Osteocyte (in vitro differentiated cells): ENCODE data around the gene OR2AE1. TPM values are rescaled to one million over a fixed set of nuclear protein-coding genes. Genes with fewer than 3 reads are reported as not detected.

ENCODE experiments used
- DNase-seq: peaks from one replicate; pipeline ENCODE4 v3.0.0; 2021; ENCODE audit warnings: mixed read lengths; ENCODE audit not compliant: unreplicated experiment; ENCODE audit errors: extremely low spot score
- H3K27ac Mint-ChIP-seq: one replicate; pipeline ENCODE4 v1.8.0; 2021; ENCODE audit warnings: mild to moderate bottlenecking, mixed read lengths; ENCODE audit not compliant: unreplicated experiment
- H3K27me3 Mint-ChIP-seq: one replicate; pipeline ENCODE4 v1.8.0; 2021; ENCODE audit warnings: mixed read lengths; ENCODE audit not compliant: unreplicated experiment
- H3K36me3 Mint-ChIP-seq: one replicate; pipeline ENCODE4 v1.8.0; 2021; ENCODE audit warnings: mixed read lengths; ENCODE audit not compliant: unreplicated experiment
- H3K4me1 Mint-ChIP-seq: one replicate; pipeline ENCODE4 v1.8.0; 2021; ENCODE audit warnings: mixed read lengths; ENCODE audit not compliant: unreplicated experiment
- H3K4me3 Mint-ChIP-seq: one replicate; pipeline ENCODE4 v1.8.0; 2021; ENCODE audit warnings: mild to moderate bottlenecking, moderate library complexity, mixed read lengths; ENCODE audit not compliant: unreplicated experiment
- H3K9me3 Mint-ChIP-seq: one replicate; pipeline ENCODE4 v1.8.0; 2021; ENCODE audit warnings: mixed read lengths; ENCODE audit not compliant: unreplicated experiment
- CTCF ChIP-seq: fragments of 200-600 bp; sonication (generic); IDR thresholded peaks from 2 replicates; pipeline ENCODE4 v1.5.0; 2021; ENCODE audit warnings: antibody characterized with exemption, mild to moderate bottlenecking, moderate library complexity
- total RNA-seq: library from RNA; stranded (reverse); gene quantifications from 2 replicates; pipeline ENCODE4 v1.2.1, GENCODE V29; 2021

OR2AE1 gene
- total RNA-seq, 1 donor from 2014 or later: not detected

GRCh38 chr7:99827040-99827778 lies 49.6 kb downstream of the OR2AE1 start:
- Mint-ChIP-seq H3K36me3 (no peaks in the 10 kb centered on the region), H3K27ac (no peak overlapping the region), H3K9me3 (no peaks in the 10 kb centered on the region), H3K4me3 (no peak overlapping the region), H3K27me3 (peaks cover 13% of the 10 kb centered on the region), H3K4me1 (no peaks in the 10 kb centered on the region)
- DNase-seq: no peak
- TF ChIP-seq CTCF: no peak

Other genes starting within 250 kb of the OR2AE1 start
- gene CYP3A5, start 197.0 kb downstream of the OR2AE1 start, total RNA-seq: not detected in 2 replicates
- not detected in 2 replicates for gene CYP3A7, start 141.8 kb downstream of the OR2AE1 start, total RNA-seq
- not detected in 2 replicates for gene CYP3A4, start 92.8 kb downstream of the OR2AE1 start, total RNA-seq
- gene CYP3A43, start 49.0 kb downstream of the OR2AE1 start, total RNA-seq: not detected in 2 replicates
- gene TRIM4, start 42.5 kb upstream of the OR2AE1 start, total RNA-seq: 13.1 and 14.3 TPM in 2 replicates
- gene GJC3, start 52.6 kb upstream of the OR2AE1 start, total RNA-seq: not detected in 2 replicates
- not detected in 2 replicates for gene AZGP1, start 99.0 kb upstream of the OR2AE1 start, total RNA-seq
- 84.1 and 90.4 TPM in 2 replicates for gene ZKSCAN1, start 138.6 kb upstream of the OR2AE1 start, total RNA-seq
- gene ZSCAN21, start 172.7 kb upstream of the OR2AE1 start, total RNA-seq: 13.9 and 14.6 TPM in 2 replicates
- gene ZNF3, start 204.7 kb upstream of the OR2AE1 start, total RNA-seq: 35.4 and 39.2 TPM in 2 replicates
- gene COPS6, start 211.9 kb upstream of the OR2AE1 start, total RNA-seq: 93.7 and 101 TPM in 2 replicates
- gene MCM7, start 224.4 kb upstream of the OR2AE1 start, total RNA-seq: 73.3 and 77.8 TPM in 2 replicates
- 22.0 and 27.4 TPM in 2 replicates for gene AP4M1, start 224.6 kb upstream of the OR2AE1 start, total RNA-seq
- 62.8 and 63.9 TPM in 2 replicates for gene TAF6, start 242.3 kb upstream of the OR2AE1 start, total RNA-seq
- 33.6 and 36.7 TPM in 2 replicates for gene CNPY4, start 242.6 kb upstream of the OR2AE1 start, total RNA-seq
- 2.3 TPM in 2 replicates for gene MBLAC1, start 249.9 kb upstream of the OR2AE1 start, total RNA-seq